ACHN (cell line): ENCODE data around the gene SUN3.
"Not testable (repeated sequence)": the region's sequence is repeated elsewhere in the genome, so short reads cannot be mapped to it uniquely, and the experiment has no call there.

Experiments
- DNase-seq: peaks from one replicate; pipeline ENCODE4 v3.0.0-alpha.2; 2015
- in situ Hi-C: cut with HindIII; loops from 2 replicates; pipeline ENCODE4 v1.10.0; 2017; ENCODE audit warnings: low sequenced_read_pairs, low pct_ligation_motif_present, low pct_unique_long_range_greater_than_20kb

The SUN3 gene

GRCh38 chr7:47953822-47954221 is 75.1 kb downstream of the SUN3 start:
- DNase-seq, result no peak
- in situ Hi-C loops, result no loop called here

- DNase-seq, result no peak
- in situ Hi-C loops, result no loop called here
These were observed 76.7 kb downstream of the SUN3 start for GRCh38 chr7:47952224-47952623.

GRCh38 chr7:47951374-47951773 is 77.5 kb downstream of the SUN3 start:
- in situ Hi-C loops, result no loop called here
- DNase-seq, result no peak

GRCh38 chr7:47950714-47951113 is 78.2 kb downstream of the SUN3 start:
- no peak for DNase-seq
- in situ Hi-C loops, result no loop called here

- in situ Hi-C loops, result no loop called here
- DNase-seq, result no peak
These were observed 79.2 kb downstream of the SUN3 start for GRCh38 chr7:47949703-47950102.

DNA sequence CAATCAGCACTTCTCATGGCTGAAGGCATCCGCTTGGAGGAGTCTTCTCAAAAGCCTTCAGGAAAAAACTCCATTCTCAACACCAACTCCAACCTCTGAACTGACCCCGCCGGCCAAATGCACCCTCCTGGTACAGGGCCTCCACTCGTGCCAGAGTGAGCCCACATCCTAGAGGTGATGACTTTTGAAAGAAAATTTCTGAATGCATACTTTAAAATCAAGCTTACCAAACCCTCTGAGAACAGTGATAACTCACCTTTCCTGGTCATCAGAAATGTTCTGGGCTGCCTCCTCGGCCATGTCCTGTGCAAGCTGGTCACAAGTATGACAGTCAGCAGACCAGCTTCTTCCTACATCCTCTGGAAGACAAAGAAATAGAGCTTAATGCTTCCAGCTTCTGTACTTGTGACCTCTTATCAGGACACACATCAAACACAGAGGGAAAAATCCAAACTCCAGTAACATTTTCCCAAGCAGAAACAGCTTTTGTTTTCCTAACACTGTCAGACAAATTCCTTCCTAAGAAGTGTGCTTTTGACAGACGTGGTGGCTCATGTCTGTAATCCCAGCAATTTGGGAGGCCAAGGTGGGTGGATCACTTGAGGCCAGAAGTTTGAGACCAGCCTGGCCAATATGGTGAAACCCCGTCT is 80.6 kb downstream of the SUN3 start, which contains the start of gene PKD1L1:
Gene PKD1L1, minus strand, starts transcription at position 326 of the 650 bp plus-strand sequence. Its CDS starts 26 bp downstream, at position 300.
- in situ Hi-C loops, result no loop called here
- DNase-seq, result no peak

GRCh38 chr7:47947355-47947749 is 81.6 kb downstream of the SUN3 start:
- in situ Hi-C loops, result no loop called here
- DNase-seq, result no peak

DNA sequence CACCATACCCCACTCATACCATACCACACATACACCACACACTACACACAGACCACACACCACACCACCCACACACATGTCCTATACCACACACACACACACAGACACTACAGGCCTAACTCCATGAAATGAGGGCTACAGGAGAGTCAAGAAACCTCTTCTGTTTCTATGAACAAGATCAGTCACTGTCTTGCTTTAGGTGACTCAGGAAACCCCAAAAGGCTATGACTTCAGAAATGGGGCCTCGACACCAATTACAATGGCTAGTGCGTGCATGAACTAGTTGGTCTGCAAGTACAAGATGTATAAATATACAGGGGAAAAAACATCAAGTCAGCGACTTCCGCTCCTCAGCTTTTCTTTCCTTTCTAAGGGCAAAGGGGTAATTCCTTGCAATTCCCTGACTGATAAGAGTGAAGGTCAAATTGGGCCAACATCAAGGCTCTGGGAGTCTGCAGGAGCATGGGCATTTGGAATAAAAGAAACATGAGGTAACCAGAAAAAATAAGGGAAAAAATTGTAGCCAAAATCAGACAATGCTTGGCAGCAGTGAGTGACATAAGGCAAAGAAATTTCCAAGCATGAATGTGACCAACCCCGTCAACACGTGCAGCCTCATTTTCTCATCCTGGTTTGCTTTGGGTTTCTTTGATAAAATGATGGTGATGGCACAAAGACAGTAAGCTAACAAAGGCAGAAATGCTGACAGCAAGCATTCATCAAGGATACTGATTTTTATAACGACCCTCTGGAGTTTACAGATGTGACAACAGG is 82.1 kb downstream of the SUN3 start:
- no peak for DNase-seq
- in situ Hi-C loops, result no loop called here

- peak; percentile 74 for DNase-seq
- in situ Hi-C loops, result no loop called here
These were observed 83.5 kb downstream of the SUN3 start for GRCh38 chr7:47945261-47946015.

GRCh38 chr7:47944536-47945260 is 84.2 kb downstream of the SUN3 start:
- in situ Hi-C loops, result no loop called here
- no peak for DNase-seq

DNA sequence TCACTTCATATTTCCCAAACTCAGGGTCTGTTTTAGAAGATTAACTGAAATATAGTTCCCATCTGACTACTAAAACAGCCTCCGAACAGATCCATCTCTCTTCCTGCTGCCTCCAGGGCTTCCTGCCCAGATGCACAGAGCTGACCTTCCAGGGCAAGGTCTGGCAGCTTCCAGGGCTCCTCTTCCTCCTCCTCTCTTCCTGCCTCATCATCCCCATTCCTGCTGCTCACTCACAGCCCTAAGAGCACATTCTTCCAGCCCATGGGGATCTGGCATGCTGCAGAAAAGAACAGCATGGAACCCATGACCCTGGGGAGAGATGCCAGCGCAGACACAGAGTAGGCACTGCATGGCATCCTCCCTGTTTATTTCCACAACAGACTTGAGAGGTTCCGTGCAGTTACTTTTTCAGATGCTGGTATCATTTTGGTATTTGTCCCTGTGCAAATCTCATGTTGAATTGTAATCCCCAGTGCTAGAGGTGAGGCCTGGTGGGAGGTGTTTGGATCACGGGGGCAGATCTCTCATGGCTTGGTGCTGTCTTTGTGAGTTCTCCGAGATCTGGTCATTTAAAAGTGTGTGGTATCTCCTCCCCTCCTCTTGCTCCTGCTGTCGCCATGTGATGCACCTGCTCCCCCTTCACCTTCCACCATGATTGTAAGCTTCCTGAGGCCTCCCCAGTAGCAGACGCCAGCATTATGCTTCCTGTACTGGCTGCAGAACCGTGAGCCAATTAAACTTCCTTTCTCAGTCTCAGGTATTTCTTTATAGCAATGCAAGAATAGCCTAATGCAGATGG is 85.0 kb downstream of the SUN3 start:
- DNase-seq, result no peak
- in situ Hi-C loops, result no loop called here

DNA sequence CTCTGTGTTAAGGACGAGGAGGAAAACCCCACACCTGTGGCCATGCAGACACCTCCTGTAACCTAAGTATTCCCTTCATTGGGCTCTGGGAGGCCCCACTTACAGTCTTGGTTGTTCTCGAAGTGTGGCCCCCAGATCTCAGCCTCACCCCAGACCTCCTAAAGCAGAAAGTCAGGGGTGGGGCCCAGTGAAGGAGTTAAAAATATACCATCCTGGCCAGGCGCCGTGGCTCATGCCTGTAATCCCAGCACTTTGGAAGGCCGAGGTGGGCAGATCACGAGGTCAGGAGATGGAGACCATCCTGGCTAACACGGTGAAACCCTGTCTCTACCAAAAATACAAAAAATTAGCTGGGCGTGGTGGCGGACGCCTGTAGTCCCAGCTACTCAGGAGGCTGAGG is 86.3 kb downstream of the SUN3 start:
- in situ Hi-C loops, DNase-seq: not testable (repeated sequence)

GRCh38 chr7:47942132-47942531 is 86.8 kb downstream of the SUN3 start:
- in situ Hi-C loops, result no loop called here
- DNase-seq, result no peak

- peak; percentile 32 for DNase-seq
- in situ Hi-C loops, result no loop called here
These were observed 87.6 kb downstream of the SUN3 start for GRCh38 chr7:47941136-47941844.

DNA sequence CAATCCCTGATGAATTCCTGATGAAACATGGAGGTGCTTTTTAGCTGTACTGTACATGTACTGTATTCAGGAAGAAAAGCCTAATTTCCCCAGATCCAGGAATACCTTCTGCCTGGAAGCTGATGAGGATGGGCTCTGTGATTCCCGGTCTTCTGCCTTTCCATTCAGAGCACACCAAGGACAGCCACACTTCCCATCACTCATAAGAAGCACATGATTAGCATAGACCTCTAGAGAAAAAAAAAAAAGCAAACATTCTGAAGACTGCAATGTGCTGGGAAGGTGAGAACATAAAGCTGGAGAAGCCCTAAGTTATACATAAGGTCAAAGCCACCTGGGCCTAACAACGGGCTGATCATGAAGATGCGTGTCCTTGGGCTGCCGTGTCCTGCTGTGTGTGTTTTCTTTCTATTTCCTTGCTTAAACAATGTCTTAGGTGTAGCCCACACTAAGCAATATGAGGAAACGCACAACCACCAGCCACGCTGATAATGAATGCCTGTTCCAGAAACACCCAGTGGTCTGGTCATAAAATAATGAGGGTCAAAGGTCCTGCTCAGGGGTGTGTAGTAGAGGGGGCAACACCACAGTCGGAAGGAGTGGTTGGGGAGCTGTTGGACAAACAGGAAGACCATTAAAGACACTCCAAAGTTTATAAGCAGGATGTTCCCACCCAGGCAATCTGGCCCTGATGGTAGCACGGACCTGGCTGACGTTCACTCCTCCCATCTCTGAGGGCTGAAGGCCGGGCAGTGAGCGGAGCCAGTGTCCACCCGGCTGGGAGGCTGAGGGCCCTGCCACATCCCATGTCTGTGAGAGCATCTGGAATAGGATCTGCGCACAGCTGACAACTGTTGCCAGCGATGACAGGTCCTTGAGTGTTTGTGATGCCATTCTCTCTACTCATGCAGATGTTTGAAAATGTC is 88.6 kb downstream of the SUN3 start:
- in situ Hi-C loops, result no loop called here

DNA sequence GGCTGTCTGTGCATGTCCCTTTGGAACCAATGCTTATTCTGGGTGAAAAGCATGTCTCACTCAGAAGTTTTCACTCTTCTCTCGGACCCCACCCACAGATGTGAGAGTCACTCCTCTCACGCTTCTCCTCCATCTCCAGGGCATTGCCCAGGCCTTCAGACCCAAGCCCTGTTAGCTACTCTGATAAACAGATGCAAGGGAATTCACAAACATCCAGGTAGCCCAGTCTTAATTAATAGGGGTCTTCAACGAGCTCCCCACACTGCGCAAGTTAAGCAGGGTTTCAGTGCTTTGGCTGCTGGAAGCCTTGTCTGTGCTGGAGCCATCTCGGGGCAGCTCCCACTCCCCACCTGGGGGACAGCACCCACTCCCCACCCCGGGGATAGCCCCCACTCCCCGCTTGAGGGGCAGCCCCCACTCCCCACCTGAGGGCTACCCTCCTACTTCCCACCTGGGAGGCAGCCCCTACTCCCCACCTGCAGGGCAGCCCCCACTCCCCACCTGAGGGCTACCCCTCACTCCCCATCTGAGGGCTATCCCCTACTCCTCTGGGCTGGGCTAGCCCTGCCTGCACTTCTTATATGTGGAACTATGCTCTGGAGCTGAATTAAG is 89.4 kb downstream of the SUN3 start:
- in situ Hi-C loops, result no loop called here
- DNase-seq, result no peak

More for the DNA sequence above, 88.6 kb downstream of the SUN3 start:
- DNase-seq, result no peak
